IMR-90 (cell line): ENCODE measurements around the gene HYCC1. TPM values are rescaled to one million over a fixed set of nuclear protein-coding genes. Genes with fewer than 3 reads are reported as not detected.

Experiments used
- ATAC-seq: fragments of 200-7000 bp; cut with Tn5 transposase; 2 replicates; pipeline ENCODE4 v1.9.1; 2020; ENCODE audit warnings: low read depth, mild to moderate bottlenecking, moderate library complexity
- BruUV-seq: library from RNA; stranded (reverse); fragments of 400-500 nt; replicated peaks from 2 replicates; lab custom pipeline; 2021; lab: Mats Ljungman, UMichigan
- CTCF ChIA-PET: fragments of 300-600 bp; formaldehyde crosslinking; extraction: SDS; loops from one replicate; lab custom pipeline; 2021; ENCODE audit warnings: antibody characterized with exemption; lab: Yijun Ruan, JAX
- POLR2A ChIA-PET: fragments of 300-600 bp; sonication (Branson Sonifier 250); formaldehyde crosslinking; loops from one replicate; lab custom pipeline; 2022; ENCODE audit warnings: antibody characterized with exemption; ENCODE audit not compliant: unreplicated experiment; lab: Charles Lee
- DNase-seq: peaks from one replicate; pipeline ENCODE4 v3.0.0; 2013
- H2AFZ ChIP-seq: replicated peaks from 2 replicates; pipeline ENCODE3; 2013; ENCODE audit warnings: low read length, mild to moderate bottlenecking; ENCODE audit not compliant: poor library complexity
- H2AK5ac ChIP-seq: 2 replicates; pipeline ENCODE4 v1.6.1; 2013; ENCODE audit warnings: low read depth, low read length, inconsistent platforms
- H2AK9ac ChIP-seq: replicated peaks from 2 replicates; pipeline ENCODE3; 2013; ENCODE audit warnings: mild to moderate bottlenecking, low read depth, low read length, moderate library complexity; ENCODE audit not compliant: poor library complexity
- H2BK120ac ChIP-seq: 2 replicates; pipeline ENCODE4 v1.6.1; 2013; ENCODE audit warnings: low read depth, low read length, inconsistent platforms
- H2BK15ac ChIP-seq: 3 replicates; pipeline ENCODE4 v1.6.1; 2013; ENCODE audit warnings: low read depth, low read length, inconsistent platforms
- H2BK20ac ChIP-seq: 2 replicates; pipeline ENCODE4 v1.6.1; 2013; ENCODE audit warnings: low read depth, mild to moderate bottlenecking, inconsistent platforms, low read length, moderate library complexity
- H2BK5ac ChIP-seq: 2 replicates; pipeline ENCODE4 v1.6.1; 2013; ENCODE audit warnings: mild to moderate bottlenecking, low read depth, low read length, inconsistent platforms; ENCODE audit not compliant: poor library complexity, severe bottlenecking
- H3K14ac ChIP-seq: replicated peaks from 2 replicates; pipeline ENCODE4 v1.6.1; 2013; ENCODE audit warnings: low read depth, low read length, inconsistent platforms
- H3K18ac ChIP-seq: 2 replicates; pipeline ENCODE4 v1.6.1; 2013; ENCODE audit warnings: low read depth, low read length, control low read depth
- H3K23ac ChIP-seq: 2 replicates; pipeline ENCODE4 v1.6.1; 2013; ENCODE audit warnings: low read depth, low read length, inconsistent platforms
- H3K27ac ChIP-seq: 2 replicates; pipeline ENCODE4 v1.5.1; 2013; ENCODE audit warnings: mild to moderate bottlenecking, control low read depth, low read length; ENCODE audit not compliant: insufficient read depth
- H3K27me3 ChIP-seq: 2 replicates; pipeline ENCODE4 v1.6.1; 2013; ENCODE audit warnings: low read length; ENCODE audit not compliant: control insufficient read depth, insufficient read depth
- H3K36me3 ChIP-seq: 2 replicates; pipeline ENCODE4 v1.6.1; 2013; ENCODE audit warnings: low read length, mixed read lengths; ENCODE audit not compliant: control insufficient read depth, insufficient read depth
- H3K4ac ChIP-seq: 2 replicates; pipeline ENCODE4 v1.6.1; 2013; ENCODE audit warnings: low read depth, low read length, inconsistent platforms
- H3K4me1 ChIP-seq: 2 replicates; pipeline ENCODE4 v1.6.1; 2013; ENCODE audit warnings: low read length, mixed read lengths; ENCODE audit not compliant: control insufficient read depth, insufficient read depth
- H3K4me2 ChIP-seq: 2 replicates; pipeline ENCODE4 v1.6.1; 2013; ENCODE audit warnings: low read depth, mild to moderate bottlenecking, control low read depth, low read length, moderate library complexity
- H3K4me3 ChIP-seq: 2 replicates; pipeline ENCODE4 v1.5.1; 2013; ENCODE audit warnings: low read depth, mild to moderate bottlenecking, control low read depth, low read length, moderate library complexity; ENCODE audit not compliant: insufficient read depth
- H3K56ac ChIP-seq: 2 replicates; pipeline ENCODE4 v1.6.1; 2013; ENCODE audit warnings: low read length, inconsistent platforms; ENCODE audit not compliant: insufficient read depth; ENCODE audit errors: extremely low read depth
- H3K79me1 ChIP-seq, 2 experiments: 2 replicates each; pipeline ENCODE4 v1.6.1; 2013; ENCODE audit warnings: low read length in 2 of 2, inconsistent platforms in 1 of 2, low read depth in 1 of 2
- H3K9ac ChIP-seq: 2 replicates; pipeline ENCODE4 v1.6.1; 2013; ENCODE audit warnings: low read depth, low read length, control low read depth
- H3K9me1 ChIP-seq: 2 replicates; pipeline ENCODE4 v1.6.1; 2013; ENCODE audit warnings: low read length, inconsistent platforms; ENCODE audit not compliant: insufficient read depth
- H3K9me3 ChIP-seq: 2 replicates; pipeline ENCODE4 v1.6.1; 2013; ENCODE audit warnings: low read length; ENCODE audit not compliant: control insufficient read depth, insufficient read depth
- H4K20me1 ChIP-seq: 2 replicates; pipeline ENCODE4 v1.6.1; 2013; ENCODE audit warnings: low read length, inconsistent platforms; ENCODE audit not compliant: insufficient read depth
- H4K5ac ChIP-seq: 2 replicates; pipeline ENCODE4 v1.6.1; 2013; ENCODE audit warnings: mild to moderate bottlenecking, low read depth, low read length, control low read depth
- H4K8ac ChIP-seq, 2 experiments: 2 replicates each; pipeline ENCODE4 v1.6.1; 2013; ENCODE audit warnings: low read depth in 2 of 2, low read length in 2 of 2, control low read depth in 1 of 2, inconsistent platforms in 1 of 2
- H4K91ac ChIP-seq: 2 replicates; pipeline ENCODE4 v1.6.1; 2013; ENCODE audit warnings: low read depth, low read length, inconsistent platforms; ENCODE audit not compliant: insufficient read depth
- CEBPB ChIP-seq: IDR thresholded peaks from 2 replicates; pipeline ENCODE4 v1.6.1; 2012; ENCODE audit warnings: low read depth, low read length, improper control_type of control experiment
- CHD1 ChIP-seq: IDR thresholded peaks from 2 replicates; pipeline ENCODE4 v1.6.1; 2012; ENCODE audit warnings: low read depth, low read length, improper control_type of control experiment
- ELK1 ChIP-seq: fragments of 150-350 bp; IDR thresholded peaks from 2 replicates; pipeline ENCODE4 v1.6.1; 2016; ENCODE audit warnings: low read depth, mild to moderate bottlenecking, low read length, moderate library complexity, borderline replicate concordance
- MAFK ChIP-seq: IDR thresholded peaks from 2 replicates; pipeline ENCODE4 v1.6.1; 2012; ENCODE audit warnings: low read depth, low read length, improper control_type of control experiment
- MAZ ChIP-seq: IDR thresholded peaks from 2 replicates; pipeline ENCODE4 v1.6.1; 2012; ENCODE audit warnings: low read depth, mild to moderate bottlenecking, low read length, improper control_type of control experiment, moderate library complexity, borderline replicate concordance
- MXI1 ChIP-seq: IDR thresholded peaks from 2 replicates; pipeline ENCODE4 v1.6.1; 2012; ENCODE audit warnings: low read depth, mild to moderate bottlenecking, low read length, moderate library complexity, borderline replicate concordance
- RAD21 ChIP-seq: IDR thresholded peaks from 2 replicates; pipeline ENCODE4 v1.6.1; 2012; ENCODE audit warnings: low read length, improper control_type of control experiment
- RCOR1 ChIP-seq: IDR thresholded peaks from 2 replicates; pipeline ENCODE4 v1.6.1; 2012; ENCODE audit warnings: mild to moderate bottlenecking, low read length, improper control_type of control experiment; ENCODE audit not compliant: insufficient replicate concordance
- USF2 ChIP-seq: fragments of 150-350 bp; IDR thresholded peaks from 2 replicates; pipeline ENCODE4 v1.6.1; 2017; ENCODE audit warnings: mild to moderate bottlenecking, antibody characterized with exemption, low read length, low read depth
- WGBS, 2 experiments: methylation state at CpG; one replicate each; pipeline versions ENCODE4 v1.1.5 to v1.1.7; 2013; ENCODE audit warnings: missing lambda C conversion rate in 2 of 2; ENCODE audit not compliant: insufficient read length in 1 of 2; ENCODE audit errors: extremely low coverage in 2 of 2; 5-methylcytosine and 5-hydroxymethylcytosine counted together
- dilution Hi-C: fragments of 300-500 bp; cut with HindIII; formaldehyde crosslinking; loops from one replicate; pipeline ENCODE4 v1.14.3; 2018; ENCODE audit warnings: low sequenced_read_pairs; ENCODE audit not compliant: unreplicated experiment
- in situ Hi-C: fragments of 300-500 bp; cut with MboI; formaldehyde crosslinking; loops from 3 replicates; pipeline ENCODE4 v1.14.3; 2019; ENCODE audit warnings: low sequenced_read_pairs, inconsistent platforms, mixed read lengths
- intact Hi-C: fragments of 100-400 bp; cut with micrococcal nuclease; formaldehyde crosslinking; loops from 2 replicates; pipeline ENCODE4 v1.10.0; 2022
- polyA plus RNA-seq, 3 experiments: library from polyadenylated mRNA; depleted of rRNA; stranded (reverse); fragments of >200 nt; gene quantifications; 2 replicates each; pipeline ENCODE4 v1.2.3, GENCODE V29; 2012; ENCODE audit warnings: low replicate concordance in 1 of 3
- total RNA-seq: library from RNA; depleted of rRNA; stranded (reverse); fragments of >200 nt; gene quantifications from 2 replicates; pipeline ENCODE4 v1.2.3, GENCODE V29; 2012
- TF ChIP-seq, protein P1 (sequence below): conservative IDR thresholded peaks from 2 replicates; pipeline ENCODE4 v1.5.1; 2012; ENCODE audit warnings: mild to moderate bottlenecking, low read depth, low read length, improper control_type of control experiment

The HYCC1 gene
- total and polyA plus RNA-seq, 2 of the 4 experiments (the other 2 are of a cell fraction), result 44.1 to 78.3 TPM

- no peak for TF ChIP-seq RAD21
- no peak for TF ChIP-seq MAFK
Measured at GRCh38 chr7:23058408-23059096, 44.6 kb upstream of the HYCC1 start (continued).

DNA sequence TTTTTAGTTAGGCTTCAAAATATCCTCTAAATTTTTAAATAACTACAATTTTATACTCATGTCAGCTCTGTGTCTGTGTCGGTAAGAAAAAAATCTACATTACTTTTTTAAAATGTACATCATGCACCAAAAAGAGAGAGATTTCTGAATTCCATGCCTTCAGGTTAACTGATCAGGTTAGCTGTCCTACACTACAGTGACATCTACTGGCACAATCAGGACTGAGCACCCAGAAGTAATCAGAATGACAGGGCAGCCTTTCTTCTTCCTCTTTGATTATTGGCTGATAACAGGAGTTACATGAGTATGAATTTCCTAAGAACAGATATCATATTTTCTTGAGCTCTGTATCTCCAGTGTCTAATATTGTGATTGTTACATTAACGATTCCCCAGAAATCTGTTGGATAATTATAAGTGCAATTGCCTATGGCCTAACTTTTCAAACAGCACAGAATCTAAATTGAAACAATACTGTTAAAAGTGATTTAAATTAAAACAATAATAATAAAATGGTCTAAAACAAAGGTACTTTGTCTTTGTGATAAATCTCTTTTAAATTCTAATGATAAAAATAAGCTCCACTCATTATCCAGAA lies 41.8 kb upstream of the HYCC1 start:
- no peaks in the 10 kb centered on the region for H3K79me1 ChIP-seq
- in situ Hi-C loops, result loop anchor here (5.0 to 25.0 kb wide), 3 partner anchors 321 to 943 kb away; no protein-coding TSS in a partner anchor
- intact Hi-C loops, result loop anchor here (1.0 to 5.0 kb wide), 6 partner anchors 98 to 495 kb away; partner anchors contain the start of genes IL6 and TOMM7
- no peak overlapping the region for H3K56ac ChIP-seq
- H3K23ac ChIP-seq, result no peak overlapping the region
- no peak overlapping the region for H3K14ac ChIP-seq
- H3K27me3 ChIP-seq, result no peaks in the 10 kb centered on the region
- no peak overlapping the region for H3K4ac ChIP-seq
- H4K20me1 ChIP-seq, result no peaks in the 10 kb centered on the region
- H2AK9ac ChIP-seq, result no peak overlapping the region
- no peak overlapping the region for H4K5ac ChIP-seq
- no peak overlapping the region for H4K91ac ChIP-seq
- no peaks in the 10 kb centered on the region for H3K4me1 ChIP-seq
- H2BK120ac ChIP-seq, result no peak overlapping the region
- no peak overlapping the region for H3K4me2 ChIP-seq
- ATAC-seq (peak; percentile 94), DNase-seq (peak; percentile 77)
- no TSS peak for BruUV-seq
- H3K27ac ChIP-seq, result no peak overlapping the region
- no peaks in the 10 kb centered on the region for H3K9me3 ChIP-seq
- H3K36me3 ChIP-seq, result no peaks in the 10 kb centered on the region
- CTCF ChIA-PET, result interaction anchor here (0.6 to 2.5 kb wide), 23 partner anchors 11 to 512 kb away, joined by 3 to 18 read pairs (median 4); partner anchors contain the start of gene IL6
- no peak overlapping the region for H2AK5ac ChIP-seq
- no peak overlapping the region for H3K9ac ChIP-seq
- H3K9me1 ChIP-seq, result no peaks in the 10 kb centered on the region
- no peak overlapping the region for H3K4me3 ChIP-seq
- no peak overlapping the region for H2BK5ac ChIP-seq
- no peak overlapping the region for H2BK20ac ChIP-seq
- H2BK15ac ChIP-seq, result no peak overlapping the region
- no peak overlapping the region for H4K8ac ChIP-seq
- no CpG with 5 or more reads among the region's 2 CpGs for WGBS, 2 experiments
- H2AFZ ChIP-seq, result no peak overlapping the region
- no peak overlapping the region for H3K18ac ChIP-seq
- dilution Hi-C loops, result loop anchor here (25.0 kb wide), 1 partner anchor 493 kb away; no protein-coding TSS in a partner anchor
- POLR2A ChIA-PET, result interaction anchor here (1.2 kb wide), 1 partner anchor 198 kb away, joined by 3 read pairs; no protein-coding TSS in a partner anchor
- TF ChIP-seq RAD21 (peak; percentile 98), MAZ (no peak), CEBPB (no peak), MAFK (no peak), USF2 (no peak), ELK1 (no peak), MXI1 (no peak), RCOR1 (no peak), CHD1 (no peak)
- TF ChIP-seq, protein P1, sequence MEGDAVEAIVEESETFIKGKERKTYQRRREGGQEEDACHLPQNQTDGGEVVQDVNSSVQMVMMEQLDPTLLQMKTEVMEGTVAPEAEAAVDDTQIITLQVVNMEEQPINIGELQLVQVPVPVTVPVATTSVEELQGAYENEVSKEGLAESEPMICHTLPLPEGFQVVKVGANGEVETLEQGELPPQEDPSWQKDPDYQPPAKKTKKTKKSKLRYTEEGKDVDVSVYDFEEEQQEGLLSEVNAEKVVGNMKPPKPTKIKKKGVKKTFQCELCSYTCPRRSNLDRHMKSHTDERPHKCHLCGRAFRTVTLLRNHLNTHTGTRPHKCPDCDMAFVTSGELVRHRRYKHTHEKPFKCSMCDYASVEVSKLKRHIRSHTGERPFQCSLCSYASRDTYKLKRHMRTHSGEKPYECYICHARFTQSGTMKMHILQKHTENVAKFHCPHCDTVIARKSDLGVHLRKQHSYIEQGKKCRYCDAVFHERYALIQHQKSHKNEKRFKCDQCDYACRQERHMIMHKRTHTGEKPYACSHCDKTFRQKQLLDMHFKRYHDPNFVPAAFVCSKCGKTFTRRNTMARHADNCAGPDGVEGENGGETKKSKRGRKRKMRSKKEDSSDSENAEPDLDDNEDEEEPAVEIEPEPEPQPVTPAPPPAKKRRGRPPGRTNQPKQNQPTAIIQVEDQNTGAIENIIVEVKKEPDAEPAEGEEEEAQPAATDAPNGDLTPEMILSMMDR, result peak; percentile 94
